Measurements from ENCODE around the gene MRPS16. TPM values are rescaled to one million over a fixed set of nuclear protein-coding genes. Genes with fewer than 3 reads are reported as not detected.
A peak's percentile ranks its signal among the peaks of the same experiment; 100 is the strongest.

Gene MRPS16
- total RNA-seq (10 to 100 TPM; 41.9 to 44.8 TPM), polyA plus RNA-seq (10 to 100 TPM; 39.5 to 45.7 TPM)
- long read RNA-seq, donor 1, transcript MRPS16-202 (3 exons, 2,634 nt), result major isoform, 51 of 77 reads
- long read RNA-seq, donor 1, partial matches to known transcripts, result 12 of 77 reads
- long read RNA-seq, donor 1, other reads (novel, unspliced or antisense), result 9 of 77 reads
- long read RNA-seq, donor 2, transcript MRPS16-202 (3 exons, 2,634 nt), result major isoform, 29 of 36 reads
- long read RNA-seq, donor 2, partial matches to known transcripts, result 0 of 36 reads
- long read RNA-seq, donor 2, other reads (novel, unspliced or antisense), result 5 of 36 reads

- WGBS, 2 donors, result 0% methylated on average over 51 of the region's 51 CpGs
- H3K27ac ChIP-seq (ENCODE audit: low read depth in 1 of 2, low read length in 2 of 2), result peak within 1 kb of the TSS; percentile 47 to 77
- H3K4me3 ChIP-seq (ENCODE audit: low read length in 2 of 2), result peak within 1 kb of the TSS; percentile 54 to 68
- no peaks in the 10 kb centered on the region for H3K36me3 ChIP-seq (ENCODE audit: control insufficient read depth in 1 of 2, insufficient read depth in 2 of 2, low read length in 1 of 2)
- no peaks in the 10 kb centered on the region for H3K9me3 ChIP-seq (ENCODE audit: control insufficient read depth, low read length)
- peaks cover 0 to 4% of the 10 kb centered on the region in 2 donors for H3K4me1 ChIP-seq (ENCODE audit: control insufficient read depth in 1 of 2, insufficient read depth in 2 of 2, low read length in 2 of 2)
- peak; percentile 98 for ATAC-seq (ENCODE audit: low FRiP score)
- intact Hi-C loops (cut with DNase I), result no loop called here
- DNase-seq, result peak; percentile 96
- H3K27me3 ChIP-seq (ENCODE audit: control insufficient read depth in 1 of 2, insufficient read depth in 2 of 2, low read length in 1 of 2), result no peaks in the 10 kb centered on the region
These were observed at the start of gene MRPS16 for GRCh38 chr10:73252445-73253224. MRPS16 (minus strand) TSS chr10:73252644; CDS start chr10:73252482, 162 bp downstream.

- Histone ChIP-seq H3K36me3 (ENCODE audit: control insufficient read depth in 1 of 2, insufficient read depth in 2 of 2, low read length in 1 of 2) (no peaks in the 10 kb centered on the region), H3K27ac (ENCODE audit: low read depth in 1 of 2, low read length in 2 of 2) (no peak overlapping the region), H3K4me3 (ENCODE audit: low read length in 2 of 2) (no peak overlapping the region), H3K9me3 (ENCODE audit: control insufficient read depth, low read length) (no peaks in the 10 kb centered on the region), H3K27me3 (ENCODE audit: control insufficient read depth in 1 of 2, insufficient read depth in 2 of 2, low read length in 1 of 2) (no peaks in the 10 kb centered on the region), H3K4me1 (ENCODE audit: control insufficient read depth in 1 of 2, insufficient read depth in 2 of 2, low read length in 2 of 2) (no peaks in the 10 kb centered on the region)
- intact Hi-C loops (cut with DNase I), result no loop called here
- DNase-seq (no peak), ATAC-seq (ENCODE audit: low FRiP score) (no peak)
- 79 to 80% methylated on average over 3 of the region's 3 CpGs for WGBS, 2 donors
These were observed 44.5 kb upstream of the MRPS16 start for GRCh38 chr10:73296946-73297345.

- DNase-seq, result no peak
- Histone ChIP-seq H3K4me1 (ENCODE audit: control insufficient read depth in 1 of 2, insufficient read depth in 2 of 2, low read length in 2 of 2) (no peaks in the 10 kb centered on the region), H3K9me3 (ENCODE audit: control insufficient read depth, low read length) (no peaks in the 10 kb centered on the region), H3K4me3 (ENCODE audit: low read length in 2 of 2) (no peak overlapping the region), H3K36me3 (ENCODE audit: control insufficient read depth in 1 of 2, insufficient read depth in 2 of 2, low read length in 1 of 2) (no peaks in the 10 kb centered on the region), H3K27me3 (ENCODE audit: control insufficient read depth in 1 of 2, insufficient read depth in 2 of 2, low read length in 1 of 2) (no peaks in the 10 kb centered on the region), H3K27ac (ENCODE audit: low read depth in 1 of 2, low read length in 2 of 2) (no peak overlapping the region)
- 68 to 73% methylated on average over 3 of the region's 3 CpGs for WGBS, 2 donors
- no peak for ATAC-seq (ENCODE audit: low FRiP score)
- intact Hi-C loops (cut with DNase I), result no loop called here
These were observed 41.0 kb upstream of the MRPS16 start for GRCh38 chr10:73293461-73293860.

- Histone ChIP-seq H3K4me3 (ENCODE audit: low read length in 2 of 2) (no peak overlapping the region), H3K9me3 (ENCODE audit: control insufficient read depth, low read length) (no peaks in the 10 kb centered on the region), H3K27me3 (ENCODE audit: control insufficient read depth in 1 of 2, insufficient read depth in 2 of 2, low read length in 1 of 2) (no peaks in the 10 kb centered on the region), H3K36me3 (ENCODE audit: control insufficient read depth in 1 of 2, insufficient read depth in 2 of 2, low read length in 1 of 2) (no peaks in the 10 kb centered on the region), H3K4me1 (ENCODE audit: control insufficient read depth in 1 of 2, insufficient read depth in 2 of 2, low read length in 2 of 2) (no peaks in the 10 kb centered on the region), H3K27ac (ENCODE audit: low read depth in 1 of 2, low read length in 2 of 2) (no peak overlapping the region)
- ATAC-seq (ENCODE audit: low FRiP score), result no peak
- no peak for DNase-seq
- WGBS, 2 donors, result 94 to 99% methylated on average over 1 of the region's 1 CpG
- intact Hi-C loops (cut with DNase I), result no loop called here
These were observed 37.5 kb upstream of the MRPS16 start for GRCh38 chr10:73289958-73290357.

- whole genome bisulfite sequencing, 2 donors, result 85 to 92% methylated on average over 1 of the region's 1 CpG
- no peak overlapping the region for H3K27ac ChIP-seq (ENCODE audit: low read depth in 1 of 2, low read length in 2 of 2)
- intact Hi-C loops (cut with DNase I), result no loop called here
- no peaks in the 10 kb centered on the region for H3K9me3 ChIP-seq (ENCODE audit: control insufficient read depth, low read length)
- no peak for ATAC-seq (ENCODE audit: low FRiP score)
- H3K36me3 ChIP-seq (ENCODE audit: control insufficient read depth in 1 of 2, insufficient read depth in 2 of 2, low read length in 1 of 2), result no peaks in the 10 kb centered on the region
- H3K27me3 ChIP-seq (ENCODE audit: control insufficient read depth in 1 of 2, insufficient read depth in 2 of 2, low read length in 1 of 2), result no peaks in the 10 kb centered on the region
- no peak overlapping the region for H3K4me3 ChIP-seq (ENCODE audit: low read length in 2 of 2)
- no peak for DNase-seq
- H3K4me1 ChIP-seq (ENCODE audit: control insufficient read depth in 1 of 2, insufficient read depth in 2 of 2, low read length in 2 of 2), result no peaks in the 10 kb centered on the region
These were observed 35.0 kb upstream of the MRPS16 start for GRCh38 chr10:73287441-73287840.

GRCh38 chr10:73281097-73281496 is 28.7 kb upstream of the MRPS16 start:
- Histone ChIP-seq H3K4me3 (ENCODE audit: low read length in 2 of 2) (no peak overlapping the region), H3K27me3 (ENCODE audit: control insufficient read depth in 1 of 2, insufficient read depth in 2 of 2, low read length in 1 of 2) (no peaks in the 10 kb centered on the region), H3K36me3 (ENCODE audit: control insufficient read depth in 1 of 2, insufficient read depth in 2 of 2, low read length in 1 of 2) (no peaks in the 10 kb centered on the region), H3K9me3 (ENCODE audit: control insufficient read depth, low read length) (no peaks in the 10 kb centered on the region), H3K27ac (ENCODE audit: low read depth in 1 of 2, low read length in 2 of 2) (no peak overlapping the region), H3K4me1 (ENCODE audit: control insufficient read depth in 1 of 2, insufficient read depth in 2 of 2, low read length in 2 of 2) (no peaks in the 10 kb centered on the region)
- 88 to 90% methylated on average over 3 of the region's 3 CpGs for WGBS, 2 donors
- DNase-seq (no peak), ATAC-seq (ENCODE audit: low FRiP score) (no peak)
- intact Hi-C loops (cut with DNase I), result no loop called here

GRCh38 chr10:73264423-73264822 is 12.0 kb upstream of the MRPS16 start:
- Histone ChIP-seq H3K4me1 (ENCODE audit: control insufficient read depth in 1 of 2, insufficient read depth in 2 of 2, low read length in 2 of 2) (no peaks in the 10 kb centered on the region), H3K9me3 (ENCODE audit: control insufficient read depth, low read length) (no peaks in the 10 kb centered on the region), H3K36me3 (ENCODE audit: control insufficient read depth in 1 of 2, insufficient read depth in 2 of 2, low read length in 1 of 2) (no peaks in the 10 kb centered on the region), H3K4me3 (ENCODE audit: low read length in 2 of 2) (no peak overlapping the region), H3K27ac (ENCODE audit: low read depth in 1 of 2, low read length in 2 of 2) (no peak overlapping the region), H3K27me3 (ENCODE audit: control insufficient read depth in 1 of 2, insufficient read depth in 2 of 2, low read length in 1 of 2) (no peaks in the 10 kb centered on the region)
- intact Hi-C loops (cut with DNase I), result no loop called here
- no peak for DNase-seq
- WGBS, 2 donors, result 88 to 89% methylated on average over 2 of the region's 2 CpGs
- no peak for ATAC-seq (ENCODE audit: low FRiP score)

GRCh38 chr10:73263693-73264347 is 11.4 kb upstream of the MRPS16 start:
- intact Hi-C loops (cut with DNase I), result no loop called here
- H3K9me3 ChIP-seq (ENCODE audit: control insufficient read depth, low read length), result no peaks in the 10 kb centered on the region
- no peaks in the 10 kb centered on the region for H3K27me3 ChIP-seq (ENCODE audit: control insufficient read depth in 1 of 2, insufficient read depth in 2 of 2, low read length in 1 of 2)
- no peak overlapping the region for H3K4me3 ChIP-seq (ENCODE audit: low read length in 2 of 2)
- no peaks in the 10 kb centered on the region for H3K4me1 ChIP-seq (ENCODE audit: control insufficient read depth in 1 of 2, insufficient read depth in 2 of 2, low read length in 2 of 2)
- no peak for ATAC-seq (ENCODE audit: low FRiP score)
- H3K36me3 ChIP-seq (ENCODE audit: control insufficient read depth in 1 of 2, insufficient read depth in 2 of 2, low read length in 1 of 2), result no peaks in the 10 kb centered on the region
- WGBS, 2 donors, result 52 to 58% methylated on average over 1 of the region's 1 CpG
- no peak for DNase-seq
- H3K27ac ChIP-seq (ENCODE audit: low read depth in 1 of 2, low read length in 2 of 2), result no peak overlapping the region

Data from aorta (tissue), 5 donors.